ENCODE measurements around the gene MOB4.
"Not testable (repeated sequence)": the region's sequence is repeated elsewhere in the genome, so short reads cannot be mapped to it uniquely, and the experiment has no call there.

The MOB4 gene

DNA sequence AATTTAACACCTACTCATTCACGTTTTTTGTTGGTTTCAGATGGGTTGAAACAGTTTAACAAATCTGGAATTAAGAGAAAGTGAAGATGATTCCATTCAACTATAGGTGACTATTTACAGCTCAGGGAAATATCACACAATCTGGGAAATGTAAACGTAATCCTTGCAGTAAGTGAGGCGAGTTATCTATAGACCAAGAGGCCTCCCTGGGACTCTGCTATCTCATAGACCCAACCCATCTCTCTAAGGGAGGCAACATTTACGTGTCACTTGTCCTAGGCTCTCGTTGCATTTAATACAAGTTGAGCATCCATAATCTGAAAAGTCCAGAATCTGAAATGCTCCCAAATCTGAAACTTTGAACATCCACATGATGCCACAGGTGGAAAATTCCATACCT is 2.0 kb upstream of the MOB4 start:
- DNase-seq (ENCODE audit: low read depth, low spot score), result no peak

DNA sequence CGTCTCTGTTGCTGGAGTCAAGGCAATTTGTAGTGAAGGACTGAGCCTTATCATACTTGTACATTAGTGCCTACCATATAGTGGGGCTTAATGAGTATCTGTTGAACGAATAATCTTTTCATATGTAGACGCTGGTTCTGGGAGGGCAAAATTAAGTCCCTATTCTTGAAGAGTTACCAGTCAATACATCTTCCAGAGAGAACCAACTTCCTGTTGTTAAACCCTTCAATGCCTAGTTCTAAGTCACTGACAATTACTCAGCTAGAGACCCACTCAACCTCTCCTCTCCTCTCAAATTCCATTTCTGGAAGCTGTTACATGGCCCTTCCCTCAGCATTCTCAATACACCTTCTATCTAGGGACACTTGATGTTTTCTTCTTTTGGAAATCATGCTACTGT is 1.1 kb upstream of the MOB4 start:
- DNase-seq (ENCODE audit: low read depth, low spot score), result no peak

DNA sequence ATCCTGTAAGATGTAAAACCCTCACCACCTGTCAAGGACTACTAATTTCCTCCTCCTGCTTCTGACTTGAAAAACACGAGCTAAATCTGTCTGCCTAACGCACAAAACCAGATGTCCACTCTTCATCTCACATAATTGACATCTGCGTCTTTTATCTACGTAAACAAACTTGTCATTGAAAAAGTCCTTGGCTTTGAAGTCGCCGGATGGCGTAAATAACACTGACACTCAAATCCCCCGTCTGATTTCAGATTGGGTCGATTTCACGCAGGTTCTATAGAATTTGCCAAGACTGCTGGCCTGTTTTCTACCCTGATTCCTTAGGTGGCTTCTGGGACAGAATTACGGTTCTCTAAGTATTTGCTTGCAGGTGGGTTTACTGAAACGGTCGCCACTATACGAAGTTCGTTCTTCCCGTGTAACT is 539 bp upstream of the MOB4 start:
- no peak for DNase-seq (ENCODE audit: low read depth, low spot score)

DNA sequence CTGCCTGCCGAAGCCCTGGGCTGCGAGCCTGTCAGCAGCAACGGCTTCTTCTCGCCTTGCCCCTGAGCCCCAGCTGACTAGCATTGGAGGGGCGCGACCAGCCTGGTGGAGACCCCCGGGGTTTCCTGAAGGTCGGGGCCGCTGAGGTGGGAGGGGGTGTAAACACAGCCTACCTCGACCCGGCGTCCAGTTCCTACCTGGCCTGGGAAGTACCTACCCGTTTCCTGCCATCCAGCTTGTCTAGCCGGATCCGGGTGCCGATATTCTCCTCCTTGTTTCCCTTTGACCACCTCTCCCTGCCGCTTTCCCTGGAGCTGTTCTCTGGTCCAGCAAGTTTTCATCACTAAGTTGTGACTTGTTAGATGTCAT is 511 bp downstream of the MOB4 start:
- no peak for DNase-seq (ENCODE audit: low read depth, low spot score)

DNA sequence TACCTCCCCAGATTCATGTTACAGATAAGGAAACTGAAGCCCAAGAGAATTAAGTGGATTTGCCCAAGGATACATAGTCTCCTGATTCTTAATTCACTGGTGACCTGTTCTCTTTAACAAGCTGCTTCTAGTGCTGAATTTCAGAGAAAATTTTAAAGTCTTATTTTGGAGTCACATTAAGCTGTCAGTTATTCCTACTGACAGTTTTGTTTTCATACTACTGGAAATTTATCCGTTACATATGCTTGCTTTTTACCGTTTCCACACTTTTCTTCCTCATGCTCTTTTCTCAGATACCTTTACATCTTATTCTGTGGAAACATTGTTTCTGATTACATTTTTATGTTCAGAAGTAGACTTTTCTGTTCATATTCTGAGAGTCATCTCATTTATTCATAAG is 1.3 kb downstream of the MOB4 start:
- no peak for DNase-seq (ENCODE audit: low read depth, low spot score)

DNA sequence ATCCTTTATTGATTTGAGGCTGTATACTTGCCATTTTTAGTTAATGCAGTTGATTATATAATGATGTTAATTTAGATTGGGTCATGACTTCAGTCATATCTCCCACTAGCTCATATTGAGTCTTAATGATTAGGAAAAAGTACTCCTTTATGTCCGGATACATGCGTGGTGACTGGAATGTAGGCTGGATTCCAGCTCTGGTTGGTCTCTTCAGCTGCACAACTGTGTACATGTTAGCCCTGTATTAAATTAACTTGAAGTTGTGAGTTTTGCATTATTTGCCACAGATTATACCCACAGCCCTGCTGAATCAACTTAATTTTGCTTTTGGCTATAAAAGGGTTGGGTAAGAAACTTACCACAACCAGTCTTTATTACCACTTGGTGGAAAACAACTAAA is 22.5 kb downstream of the MOB4 start:
- DNase-seq (ENCODE audit: low read depth, low spot score), result no peak

DNA sequence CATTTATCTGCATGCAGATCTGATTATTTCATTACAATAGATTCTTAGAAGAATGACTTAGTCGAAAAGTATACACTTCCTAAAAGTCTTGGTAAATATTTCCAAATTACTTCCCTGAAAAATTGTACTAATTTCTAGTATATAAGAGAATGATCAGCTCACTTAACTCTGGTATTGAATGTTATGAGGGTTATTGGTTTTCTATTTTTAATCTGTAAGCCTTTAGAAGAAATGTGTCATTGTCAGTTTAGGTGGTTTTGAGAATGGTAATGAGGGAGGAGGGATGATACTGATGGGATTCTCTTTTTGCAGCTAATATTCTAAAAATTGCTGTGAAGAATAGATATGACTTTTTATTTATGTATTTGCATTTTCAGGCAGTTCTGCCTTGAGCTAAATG is 23.9 kb downstream of the MOB4 start:
- no peak for DNase-seq (ENCODE audit: low read depth, low spot score)

DNA sequence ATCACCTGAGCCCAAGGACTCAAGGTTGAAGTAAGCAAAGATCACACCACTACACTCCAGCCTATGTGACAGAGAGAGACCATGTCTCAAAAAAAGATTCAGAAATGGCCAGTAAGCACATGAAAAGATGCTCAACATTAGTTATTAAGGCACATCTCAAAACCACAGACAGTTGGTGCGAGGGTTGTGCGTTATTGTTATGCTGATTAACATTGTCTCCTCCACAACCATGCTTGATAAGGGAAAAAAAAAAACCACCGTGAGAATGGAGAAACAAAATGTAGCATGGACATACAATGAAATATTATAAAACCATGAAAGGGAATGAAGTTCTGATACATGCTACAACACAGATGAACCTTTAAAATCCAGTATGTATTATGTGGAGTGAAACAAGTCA is 27.3 kb downstream of the MOB4 start:
- DNase-seq (ENCODE audit: low read depth, low spot score), result no peak

DNA sequence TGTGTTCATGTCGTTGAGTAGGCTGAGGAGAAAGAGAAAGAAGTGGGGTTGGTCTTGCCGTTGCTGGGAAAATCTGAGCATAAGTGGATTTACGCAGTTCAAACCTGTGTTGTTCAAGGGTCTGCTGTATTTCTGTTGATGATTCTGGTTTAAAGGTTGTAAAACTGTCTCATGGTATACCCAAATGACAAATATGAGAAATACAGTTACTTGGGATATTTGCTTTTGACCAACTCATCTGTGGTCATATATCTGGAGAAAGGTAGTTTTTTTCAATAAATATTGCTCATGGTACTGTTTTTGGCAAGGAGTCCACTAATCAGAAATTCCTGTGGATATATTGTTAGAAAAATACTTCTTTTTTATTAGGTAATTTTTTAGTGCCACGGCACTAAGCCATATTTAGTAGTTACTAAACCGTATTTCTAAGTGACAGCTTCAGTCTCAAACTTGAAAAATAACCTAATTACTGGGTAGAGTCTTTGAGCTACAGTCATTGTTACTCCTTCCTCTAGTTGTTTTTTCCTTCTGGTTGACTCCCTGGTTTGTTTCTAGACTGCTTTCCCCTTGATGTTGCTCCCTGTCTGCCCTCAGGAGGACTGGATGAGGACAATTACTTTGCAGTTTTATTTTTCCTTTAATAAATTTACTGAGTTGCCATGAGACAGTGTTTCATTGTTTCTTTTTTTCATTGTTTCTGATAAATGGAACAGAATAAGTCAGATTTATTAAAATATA is 31.5 kb downstream of the MOB4 start:
- DNase-seq (ENCODE audit: low read depth, low spot score), result no peak

DNA sequence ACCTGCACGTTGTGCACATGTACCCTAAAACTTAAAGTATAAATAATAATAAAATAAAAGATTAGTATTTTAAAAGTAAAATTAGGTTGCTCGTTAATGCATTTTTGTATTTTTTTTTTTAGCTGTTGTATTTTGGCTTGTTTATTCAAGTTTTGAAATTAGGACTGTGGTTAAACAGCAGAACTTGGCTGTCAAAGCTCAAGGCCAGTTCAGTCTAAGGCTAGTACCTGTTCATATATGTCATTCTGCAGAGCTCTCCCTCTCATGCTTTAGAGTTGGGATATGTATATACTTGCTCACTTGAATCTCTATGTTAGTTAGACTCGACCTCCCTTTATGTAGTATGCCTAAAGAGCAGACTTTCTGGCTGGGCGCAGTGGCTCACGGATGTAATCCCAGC is 32.7 kb downstream of the MOB4 start:
- no peak for DNase-seq (ENCODE audit: low read depth, low spot score)

DNA sequence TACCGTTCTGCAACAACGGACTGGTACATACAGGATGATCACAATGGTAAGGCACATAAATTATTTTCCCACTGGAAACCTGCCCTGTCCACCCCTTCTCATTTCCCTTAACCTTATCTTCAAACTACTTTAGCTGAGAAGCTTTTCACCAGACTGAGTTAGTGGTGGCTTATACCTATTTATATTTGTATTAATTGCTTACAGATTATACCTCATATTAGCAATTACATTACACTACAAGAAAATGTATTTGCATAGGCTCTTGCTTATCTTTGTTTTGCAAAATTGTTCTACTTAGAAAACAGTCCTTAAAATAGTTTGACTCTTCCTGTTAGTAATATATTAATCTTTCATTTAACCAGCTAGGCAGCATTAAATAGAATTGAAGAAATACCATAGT is 35.4 kb downstream of the MOB4 start:
- not testable (repeated sequence) for DNase-seq (ENCODE audit: low read depth, low spot score)

DNA sequence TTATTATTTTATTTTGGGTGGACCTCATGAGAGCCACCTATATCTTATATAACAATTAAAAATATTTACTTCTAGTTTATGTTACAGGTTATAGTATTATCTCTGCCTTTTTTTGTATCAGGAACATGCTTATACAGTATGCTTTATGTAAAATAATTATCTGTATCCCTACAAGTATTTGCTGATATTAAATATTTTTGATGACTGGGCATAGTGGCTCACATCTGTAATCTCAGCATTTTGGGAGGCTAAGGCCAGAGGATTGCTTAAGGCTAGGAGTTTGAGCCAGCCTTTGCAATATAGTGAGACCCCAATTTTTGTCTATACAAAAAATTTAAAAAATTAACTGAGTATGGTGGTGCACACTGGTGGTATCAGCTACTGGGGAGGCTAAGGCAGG is 39.6 kb downstream of the MOB4 start:
- DNase-seq (ENCODE audit: low read depth, low spot score), result no peak

DNA sequence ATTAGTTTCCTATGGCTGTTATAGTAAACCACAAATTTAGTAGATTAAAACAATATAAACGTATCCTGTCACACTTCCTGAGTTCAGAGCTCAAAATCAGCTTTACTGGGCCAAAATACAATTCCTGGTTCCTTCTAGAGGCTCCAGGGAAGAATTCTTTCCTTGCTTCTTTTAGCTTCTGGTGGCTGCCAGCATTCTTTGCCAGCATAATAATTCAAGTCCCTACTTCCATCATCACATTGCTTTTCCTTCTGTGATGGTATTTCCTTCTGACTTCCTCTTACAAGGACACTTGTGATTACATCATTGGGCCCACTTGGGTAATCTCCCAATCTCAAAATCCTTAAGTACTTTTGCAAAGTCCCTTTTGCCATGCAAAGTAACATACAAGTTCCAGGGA is 40.6 kb downstream of the MOB4 start:
- DNase-seq (ENCODE audit: low read depth, low spot score), result no peak

DNA sequence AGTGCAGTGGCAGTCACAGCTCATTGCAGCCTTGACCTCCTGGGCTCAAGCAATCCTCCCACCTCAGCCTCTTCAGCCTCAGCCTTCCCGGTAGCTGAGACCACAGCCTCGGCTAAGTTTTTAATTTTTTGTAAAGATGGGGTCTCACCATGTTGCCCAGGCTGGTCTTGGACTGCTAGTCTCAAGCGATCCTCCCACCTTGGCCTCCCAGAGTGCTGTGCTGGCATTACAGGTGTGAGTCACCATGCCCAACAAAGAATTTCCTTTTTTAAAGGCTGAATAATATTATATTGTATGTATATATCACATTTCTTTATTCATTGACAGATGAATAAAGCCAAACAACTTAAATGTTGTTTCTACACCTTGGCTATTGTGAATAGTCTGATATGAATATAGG is 42.5 kb downstream of the MOB4 start:
- no peak for DNase-seq (ENCODE audit: low read depth, low spot score)

DNA sequence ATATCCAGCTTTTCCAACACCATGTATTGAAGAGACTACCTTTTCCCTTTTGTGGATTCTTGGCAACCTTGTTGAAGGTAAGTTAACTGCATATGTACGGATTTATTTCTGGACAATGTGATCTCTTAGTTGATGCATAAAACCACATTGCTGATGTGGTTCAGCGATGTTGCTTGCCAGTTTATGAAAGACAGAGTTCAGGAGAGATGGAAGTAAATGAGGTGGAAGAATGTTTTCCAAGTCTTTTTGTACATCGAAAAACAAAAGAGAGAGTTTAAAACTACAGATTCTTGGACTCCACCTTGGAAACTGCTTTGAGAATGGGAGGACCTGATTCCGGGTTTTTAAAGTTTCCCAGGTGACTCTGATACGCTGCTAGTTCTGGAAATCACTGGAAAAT is 43.8 kb downstream of the MOB4 start:
- no peak for DNase-seq (ENCODE audit: low read depth, low spot score)

DNA sequence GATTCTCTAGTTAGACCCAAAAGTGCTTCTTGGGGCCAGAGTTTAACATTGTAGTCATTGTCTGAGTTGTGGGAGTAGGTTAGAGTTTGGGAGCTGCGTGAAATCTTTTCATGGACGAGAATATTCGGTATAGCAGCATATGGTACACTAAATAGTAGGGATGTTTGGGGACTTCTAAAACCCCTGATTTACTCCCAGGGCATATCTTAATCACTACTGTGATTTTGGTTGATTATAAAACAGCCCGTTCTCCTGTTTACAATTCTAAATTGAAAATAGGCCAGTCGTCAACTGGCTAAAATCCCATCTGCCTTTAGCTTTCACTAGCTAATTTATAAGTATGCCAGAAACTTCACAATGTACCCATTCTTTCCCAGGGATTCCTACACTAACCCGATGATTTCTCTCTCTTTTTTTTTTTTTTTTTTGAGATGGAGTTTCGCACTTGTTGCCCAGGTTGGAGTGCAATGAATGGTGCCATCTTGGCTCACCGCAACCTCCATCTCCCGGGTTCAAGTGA is 44.3 kb downstream of the MOB4 start:
- DNase-seq (ENCODE audit: low read depth, low spot score), result no peak

DNA sequence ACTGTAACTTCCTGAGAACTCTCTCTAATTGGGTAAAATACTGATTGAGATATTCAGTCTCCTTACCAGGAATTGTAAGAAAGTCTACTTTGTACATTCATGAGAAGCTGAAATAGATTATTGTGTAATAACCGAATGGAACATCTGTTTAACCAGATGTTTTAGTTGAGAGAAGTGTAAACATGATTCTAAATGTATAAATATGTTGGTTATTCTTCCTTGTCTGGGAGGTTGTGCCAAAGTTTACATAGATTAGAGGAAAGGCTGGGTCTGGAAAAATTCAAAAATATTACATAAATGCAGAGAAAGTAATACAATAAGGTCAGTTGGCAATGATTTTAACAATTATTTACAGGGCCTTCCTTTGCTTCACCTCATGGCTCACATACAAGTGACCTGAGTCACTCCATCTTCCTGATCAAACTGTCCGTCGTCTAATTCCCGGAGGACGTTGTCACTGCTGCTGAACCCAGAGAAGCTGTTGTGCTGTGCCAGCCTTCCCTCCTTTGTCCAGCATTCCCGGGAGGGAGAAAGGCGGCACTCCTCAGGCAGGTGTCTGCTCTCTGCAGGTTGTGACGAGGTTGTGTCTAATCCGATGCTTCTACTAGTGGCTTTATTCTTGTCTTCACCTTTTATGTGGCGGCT is 55.9 kb downstream of the MOB4 start:
- DNase-seq (ENCODE audit: low read depth, low spot score), result no peak

DNA sequence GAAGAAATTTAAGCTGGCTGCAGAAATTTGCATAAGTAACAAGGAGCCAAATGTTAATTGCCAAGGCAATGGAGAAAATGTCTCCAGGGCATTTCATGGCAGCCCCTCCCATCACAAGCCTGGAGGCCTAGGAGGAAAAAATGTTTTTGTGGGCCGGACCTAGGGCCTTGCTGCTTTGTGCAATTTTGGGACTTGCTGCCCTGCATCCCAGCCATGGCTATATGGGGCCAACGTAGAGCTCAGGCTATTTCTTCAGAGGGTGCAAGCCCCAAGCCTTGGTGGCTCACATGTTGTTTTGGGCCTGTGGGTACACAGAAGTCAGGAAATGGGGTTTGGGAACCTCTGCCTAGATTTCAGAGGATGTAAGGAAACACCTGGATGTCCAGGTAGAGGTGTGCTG is 57.7 kb downstream of the MOB4 start:
- DNase-seq (ENCODE audit: low read depth, low spot score), result no peak

DNA sequence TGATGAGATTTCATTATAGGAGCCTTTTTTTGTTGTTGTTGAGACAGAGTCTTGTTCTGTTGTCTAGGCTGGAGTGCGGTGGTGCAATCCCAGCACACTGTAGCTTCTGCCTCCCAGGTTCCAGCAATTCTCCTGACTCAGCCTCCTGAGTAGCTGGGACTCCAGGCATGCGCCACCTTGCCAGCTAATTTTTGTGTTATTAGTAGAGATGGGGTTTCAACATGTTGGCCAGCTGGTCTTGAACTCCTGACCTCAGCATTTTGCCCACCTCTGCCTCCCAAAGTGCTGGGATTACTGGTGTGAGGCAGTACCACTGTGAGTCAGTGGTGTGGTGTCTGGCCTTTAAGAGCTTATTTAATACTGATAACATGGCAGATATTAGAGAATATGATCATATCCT is 60.1 kb downstream of the MOB4 start:
- DNase-seq (ENCODE audit: low read depth, low spot score), result no peak

DNA sequence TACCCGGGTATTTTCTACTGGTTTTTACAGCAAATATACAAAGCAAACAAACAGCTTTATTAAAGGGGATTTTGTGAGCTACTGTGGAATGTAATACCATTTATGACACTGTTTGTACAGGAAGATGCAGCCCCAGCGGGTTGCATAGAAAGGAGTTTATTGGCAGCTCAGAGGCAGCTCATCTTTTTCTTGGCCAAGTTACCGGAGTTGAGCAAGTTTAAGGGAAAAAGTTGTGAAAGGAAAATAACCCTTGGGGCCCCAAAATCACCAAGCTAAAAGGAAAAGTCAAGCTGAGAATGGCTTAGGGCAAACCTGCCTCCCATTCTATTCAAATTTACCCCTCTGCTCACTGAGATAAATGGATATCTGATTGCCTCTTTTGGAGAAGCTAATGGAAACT is 60.8 kb downstream of the MOB4 start:
- peak; percentile 37 for DNase-seq (ENCODE audit: low read depth, low spot score)

DNA sequence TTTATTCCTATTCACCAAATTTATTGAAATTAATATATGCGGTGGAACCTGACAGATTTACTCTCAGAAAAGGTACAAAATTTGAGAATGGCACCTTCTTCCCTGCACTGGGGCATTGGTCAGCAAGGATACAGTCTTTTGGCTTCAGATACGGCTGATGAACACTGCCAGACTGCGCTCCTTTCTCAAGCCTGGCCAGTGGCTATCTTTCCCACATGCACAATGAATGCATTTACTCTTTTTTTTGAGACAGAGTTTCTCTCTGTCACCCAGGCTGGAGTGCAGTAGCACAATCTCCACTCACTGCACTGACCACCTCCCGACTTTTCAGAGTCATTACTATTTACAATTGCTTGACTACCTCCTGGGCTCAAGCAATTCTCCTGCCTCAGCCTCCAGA is 61.6 kb downstream of the MOB4 start:
- no peak for DNase-seq (ENCODE audit: low read depth, low spot score)

DNA sequence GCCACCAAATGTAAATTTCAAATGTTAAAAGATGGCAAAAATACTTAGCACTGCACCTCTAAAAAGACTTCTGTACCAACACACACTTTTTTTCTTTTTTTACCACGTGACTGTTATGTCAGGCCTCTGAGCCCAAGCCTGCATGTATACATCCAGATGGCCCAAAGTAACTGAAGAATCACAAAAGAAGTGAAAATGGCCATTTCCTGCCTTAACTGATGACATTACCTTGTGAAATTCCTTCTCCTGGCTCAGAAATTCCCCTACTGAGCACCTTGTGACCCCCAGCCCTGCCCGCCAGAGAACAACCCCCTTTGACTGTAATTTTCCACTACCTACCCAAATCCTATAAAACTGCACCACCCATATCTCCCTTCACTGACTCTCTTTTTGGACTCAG is 62.4 kb downstream of the MOB4 start:
- not testable (repeated sequence) for DNase-seq (ENCODE audit: low read depth, low spot score)

DNA sequence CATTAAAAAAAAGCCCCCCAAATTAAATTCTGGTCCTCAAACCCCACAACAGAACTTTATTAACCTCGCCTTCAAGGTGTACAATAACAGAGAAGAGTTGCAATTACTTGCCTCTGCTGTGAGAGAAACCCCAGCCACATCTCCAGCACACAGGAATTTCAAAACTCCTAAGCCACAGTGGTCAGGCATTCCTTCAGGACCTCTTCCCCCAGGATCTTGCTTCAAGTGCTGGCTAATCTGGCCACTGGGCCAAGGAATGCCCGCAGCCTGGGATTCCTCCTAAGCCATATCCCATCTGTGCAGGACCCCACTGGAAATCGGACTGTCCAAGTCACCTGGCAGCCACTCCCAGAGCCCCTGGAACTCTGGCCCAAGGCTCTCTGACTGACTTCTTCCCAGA is 64.3 kb downstream of the MOB4 start:
- DNase-seq (ENCODE audit: low read depth, low spot score), result not testable (repeated sequence)

DNA sequence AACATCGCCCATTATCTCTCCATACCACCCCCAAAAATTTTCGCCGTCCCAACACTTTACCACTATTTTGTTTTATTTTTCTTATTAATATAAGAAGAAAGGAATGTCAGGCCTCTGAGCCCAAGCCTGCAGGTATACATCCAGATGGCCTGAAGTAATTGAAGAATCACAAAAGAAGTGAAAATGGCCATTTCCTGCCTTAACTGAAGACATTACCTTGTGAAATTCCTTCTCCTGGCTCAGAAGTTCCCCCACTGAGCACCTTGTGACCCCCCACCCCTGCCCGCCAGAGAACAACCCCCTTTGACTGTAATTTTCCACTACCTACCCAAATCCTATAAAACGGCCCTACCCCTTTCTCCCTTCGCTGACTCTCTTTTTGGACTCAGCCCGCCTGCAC is 71.4 kb downstream of the MOB4 start:
- DNase-seq (ENCODE audit: low read depth, low spot score), result not testable (repeated sequence)

Data from smooth muscle cell of the brain vasculature (primary cell).